Stimulated activated naive CD8-positive, alpha-beta T cell treated with anti-CD3 and anti-CD28 coated beads, Interleukin-15, amount 100 ng/mL, for 72 hours (primary cell): ENCODE results near the gene B3GLCT.

ENCODE experiments used
- ATAC-seq: fragments of 150-1000 bp; cut with Tn5 transposase; 2 replicates; pipeline ENCODE4 v1.10.0; 2021; ENCODE audit warnings: mild to moderate bottlenecking, moderate library complexity
- DNase-seq, 2 donors: peaks; one replicate each; pipeline ENCODE4 v3.0.0; 2021 to 2022
- H3K27ac Mint-ChIP-seq, 2 donors: one replicate each; pipeline ENCODE4 v1.8.0; 2022; ENCODE audit warnings: mild to moderate bottlenecking in 2 of 2, mixed read lengths in 2 of 2, moderate library complexity in 2 of 2
- H3K27me3 Mint-ChIP-seq: one replicate; pipeline ENCODE4 v1.8.0; 2022; ENCODE audit warnings: mixed read lengths
- H3K4me1 Mint-ChIP-seq: one replicate; pipeline ENCODE4 v1.8.0; 2022; ENCODE audit warnings: mild to moderate bottlenecking, mixed read lengths
- H3K4me3 Mint-ChIP-seq, 2 donors: one replicate each; pipeline ENCODE4 v1.8.0; 2022; ENCODE audit warnings: mild to moderate bottlenecking in 2 of 2, mixed read lengths in 2 of 2, moderate library complexity in 1 of 2
- H3K9me3 Mint-ChIP-seq, 2 donors: one replicate each; pipeline ENCODE4 v1.8.0; 2022; ENCODE audit warnings: mixed read lengths in 2 of 2

B3GLCT gene

DNA sequence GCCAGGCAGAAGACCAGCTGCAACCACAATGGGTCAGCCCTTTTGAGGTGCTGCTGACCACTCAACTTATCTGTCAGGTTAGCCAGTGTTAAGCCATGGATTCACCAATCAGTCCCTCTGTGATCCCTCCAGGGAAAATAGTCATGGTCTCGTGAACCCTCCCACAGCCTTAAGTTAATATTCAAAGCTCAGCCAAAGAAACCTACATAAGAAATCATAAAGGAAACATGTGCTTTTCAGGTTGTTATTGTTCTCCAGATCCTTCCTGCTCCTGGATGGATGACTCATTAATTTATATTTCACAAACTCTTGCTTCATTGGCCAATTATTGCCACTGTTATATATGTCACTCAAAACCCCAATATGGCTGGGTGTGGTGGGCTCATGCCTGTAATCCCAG, 161.9 kb downstream of the B3GLCT start:
- ATAC-seq = no peak

GRCh38 chr13:31365630-31366029, 165.9 kb downstream of the B3GLCT start:
- ATAC-seq (no peak), DNase-seq (no peak)
- H3K4me1 Mint-ChIP-seq = no peaks in the 10 kb centered on the region
- no peak overlapping the region for H3K27ac Mint-ChIP-seq
- H3K4me3 Mint-ChIP-seq = no peak overlapping the region
- peaks cover 4 to 17% of the 10 kb centered on the region in 2 donors for H3K9me3 Mint-ChIP-seq
- H3K27me3 Mint-ChIP-seq = peaks cover 10% of the 10 kb centered on the region

More for the DNA sequence above, 161.9 kb downstream of the B3GLCT start:
- no peak overlapping the region for H3K4me3 Mint-ChIP-seq
- H3K27ac Mint-ChIP-seq = peak overlapping the region in 1 of 2 donors; percentile 27
- H3K27me3 Mint-ChIP-seq = no peaks in the 10 kb centered on the region
- no peak for DNase-seq
- H3K9me3 Mint-ChIP-seq = peaks cover under 1 to 18% of the 10 kb centered on the region in 2 donors
- no peaks in the 10 kb centered on the region for H3K4me1 Mint-ChIP-seq

GRCh38 chr13:31367410-31367809, 167.6 kb downstream of the B3GLCT start:
- DNase-seq = no peak
- H3K4me3 Mint-ChIP-seq = no peak overlapping the region
- no peak for ATAC-seq
- H3K9me3 Mint-ChIP-seq = peaks cover 4 to 17% of the 10 kb centered on the region in 2 donors
- H3K27ac Mint-ChIP-seq = no peak overlapping the region
- no peaks in the 10 kb centered on the region for H3K4me1 Mint-ChIP-seq
- H3K27me3 Mint-ChIP-seq = peaks cover 10% of the 10 kb centered on the region

DNA sequence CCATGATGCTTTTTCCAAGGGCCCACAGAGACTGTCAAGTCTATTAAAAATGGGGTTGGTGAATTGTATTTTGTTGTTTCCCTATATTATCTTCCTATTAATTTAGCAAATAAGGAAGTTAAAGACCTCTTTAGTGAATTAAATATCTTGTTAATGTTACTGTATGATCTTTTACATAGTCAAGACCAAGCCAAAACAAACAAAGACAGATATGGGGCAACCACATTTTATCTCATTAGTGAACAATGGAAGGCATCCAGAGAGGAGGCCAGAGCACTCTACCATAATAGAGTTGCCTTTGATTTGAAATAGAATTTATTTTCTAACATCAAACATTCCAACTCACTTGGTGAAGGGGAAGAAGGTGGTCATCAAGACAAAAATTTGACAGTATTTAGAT, 169.4 kb downstream of the B3GLCT start:
- no peak for DNase-seq
- Mint-ChIP-seq H3K27ac (no peak overlapping the region), H3K9me3 (peaks cover 4 to 17% of the 10 kb centered on the region in 2 donors), H3K4me1 (no peaks in the 10 kb centered on the region), H3K27me3 (peaks cover 10% of the 10 kb centered on the region), H3K4me3 (no peak overlapping the region)
- ATAC-seq = no peak

- Mint-ChIP-seq H3K4me1 (no peaks in the 10 kb centered on the region), H3K27me3 (peaks cover 18% of the 10 kb centered on the region), H3K4me3 (no peak overlapping the region), H3K27ac (no peak overlapping the region), H3K9me3 (no peaks in the 10 kb centered on the region)
- no peak for ATAC-seq
- no peak for DNase-seq
Measured at GRCh38 chr13:31372454-31372853, 172.7 kb downstream of the B3GLCT start.

DNA sequence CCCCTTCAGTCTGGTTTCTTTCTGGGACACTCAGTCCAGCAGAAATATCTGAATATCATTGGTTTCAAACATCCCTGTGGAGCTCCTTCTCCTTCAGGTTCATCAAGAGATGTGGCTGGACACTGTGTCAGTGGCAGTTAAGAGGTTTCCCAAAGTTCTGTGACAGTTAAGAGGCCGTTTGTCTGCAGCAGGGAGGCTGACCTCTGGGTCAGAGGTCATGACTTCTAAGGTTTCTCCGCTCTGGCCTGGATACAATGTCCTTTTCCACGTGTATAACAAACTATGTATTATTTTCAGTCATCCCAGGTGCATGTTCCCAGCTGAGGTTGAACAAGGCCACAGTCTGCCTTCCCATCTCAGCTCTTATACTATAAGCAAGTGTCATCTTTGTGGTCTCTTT, 174.9 kb downstream of the B3GLCT start:
- no peaks in the 10 kb centered on the region for H3K9me3 Mint-ChIP-seq
- no peak overlapping the region for H3K27ac Mint-ChIP-seq
- ATAC-seq = no peak
- peaks cover 21% of the 10 kb centered on the region for H3K27me3 Mint-ChIP-seq
- no peaks in the 10 kb centered on the region for H3K4me1 Mint-ChIP-seq
- no peak for DNase-seq
- no peak overlapping the region for H3K4me3 Mint-ChIP-seq

GRCh38 chr13:31377946-31378345, 178.2 kb downstream of the B3GLCT start:
- H3K27me3 Mint-ChIP-seq = peaks cover 16% of the 10 kb centered on the region
- no peaks in the 10 kb centered on the region for H3K9me3 Mint-ChIP-seq
- DNase-seq (no peak), ATAC-seq (no peak)
- H3K4me3 Mint-ChIP-seq = no peak overlapping the region
- no peak overlapping the region for H3K27ac Mint-ChIP-seq
- no peaks in the 10 kb centered on the region for H3K4me1 Mint-ChIP-seq

- Mint-ChIP-seq H3K27me3 (peaks cover 16% of the 10 kb centered on the region), H3K4me1 (no peaks in the 10 kb centered on the region)
- ATAC-seq = no peak
Measured at GRCh38 chr13:31380715-31381114, 180.9 kb downstream of the B3GLCT start.

More at GRCh38 chr13:31380715-31381114, 180.9 kb downstream of the B3GLCT start:
- Mint-ChIP-seq H3K4me3 (no peak overlapping the region), H3K27ac (no peak overlapping the region), H3K9me3 (no peaks in the 10 kb centered on the region)
- no peak for DNase-seq
